ENCODE data around the gene METAP1. TPM values are rescaled to one million over a fixed set of nuclear protein-coding genes. Genes with fewer than 3 reads are reported as not detected.

METAP1 gene
- total RNA-seq, 1 experiment from 2014 or later = 63.5 TPM

- no peak overlapping the region for H4K5ac ChIP-seq (ENCODE audit: insufficient read length, low read depth, low read length)
- WGBS (ENCODE audit: extremely low coverage, insufficient read length, low lambda C conversion rate) = no CpG with 5 or more reads among the region's 2 CpGs
- H3K23me2 ChIP-seq (ENCODE audit: insufficient read length, low read depth, low read length, poor library complexity, severe bottlenecking) = peaks cover 5% of the 10 kb centered on the region
- no peak for DNase-seq
- no peak overlapping the region for H2BK15ac ChIP-seq (ENCODE audit: low read depth, low read length)
- no peaks in the 10 kb centered on the region for H3K27me3 Mint-ChIP-seq (ENCODE audit: low read depth)
- no peak overlapping the region for H2AK5ac ChIP-seq (ENCODE audit: insufficient read length, low read length)
- no peaks in the 10 kb centered on the region for H4K20me1 ChIP-seq (ENCODE audit: control insufficient read depth, insufficient read depth, insufficient read length)
- H3T11ph ChIP-seq (ENCODE audit: low read length) = no peak overlapping the region
- H3K4ac ChIP-seq (ENCODE audit: low read depth, low read length) = no peak overlapping the region
- no peak overlapping the region for H3K9ac ChIP-seq (ENCODE audit: extremely low read depth, insufficient read length, low read length)
- no peak for TF ChIP-seq CTCF (conservative IDR thresholded peaks at IDR 0.05)
- H3K36me3 Mint-ChIP-seq (ENCODE audit: insufficient read depth in 1 of 3, low read depth in 3 of 3) = peaks cover 37 to 63% (median 62%) of the 10 kb centered on the region in 3 experiments; a peak in 6 of 7 replicates
- H3K27ac Mint-ChIP-seq = no peak overlapping the region
- H2AFZ ChIP-seq (ENCODE audit: low read length) = no peak overlapping the region
- H3K27ac ChIP-seq (ENCODE audit: insufficient read length, low read depth, low read length) = no peak overlapping the region
- H3K18ac ChIP-seq (ENCODE audit: insufficient read length, low read depth, low read length) = no peak overlapping the region
- H3K4me1 Mint-ChIP-seq = peaks cover 6 to 11% of the 10 kb centered on the region in 2 experiments; a peak in 3 of 4 replicates
- H3K4me1 ChIP-seq (ENCODE audit: insufficient read depth, low read length) = no peaks in the 10 kb centered on the region
- no peak overlapping the region for H3K56ac ChIP-seq (ENCODE audit: insufficient read length, low read depth, low read length)
- no peak overlapping the region for H4K91ac ChIP-seq (ENCODE audit: insufficient read length, low read depth, low read length)
- no peak overlapping the region for H2BK120ac ChIP-seq (ENCODE audit: low read depth, low read length, poor library complexity, severe bottlenecking)
- peaks cover 3% of the 10 kb centered on the region for H3K79me1 ChIP-seq (ENCODE audit: insufficient read depth, low read depth, low read length, poor library complexity, severe bottlenecking)
- no peak overlapping the region for H3K4me2 ChIP-seq (ENCODE audit: insufficient read depth, insufficient read length, low read length)
- H3K79me2 ChIP-seq (ENCODE audit: insufficient read depth, low read length) = peaks cover 9% of the 10 kb centered on the region
- H4K8ac ChIP-seq (replicated peaks; ENCODE audit: insufficient read length, low read depth, low read length) = no peak overlapping the region
- H3K27me3 ChIP-seq (ENCODE audit: insufficient read depth, low read length) = no peaks in the 10 kb centered on the region
- no peaks in the 10 kb centered on the region for H3K9me3 ChIP-seq (ENCODE audit: control insufficient read depth, low read depth, low read length)
- H3K4me3 Mint-ChIP-seq = no peak overlapping the region
- no peak overlapping the region for H2BK5ac ChIP-seq (ENCODE audit: insufficient read length, low read length)
- H2BK12ac ChIP-seq (ENCODE audit: insufficient read length, low read depth, low read length) = no peak overlapping the region
- no peak overlapping the region for H3K14ac ChIP-seq (ENCODE audit: insufficient read depth, low read length)
- no peak overlapping the region for H2BK20ac ChIP-seq (ENCODE audit: low read depth, low read length, poor library complexity, severe bottlenecking)
- H3K9me3 Mint-ChIP-seq = no peaks in the 10 kb centered on the region
- H3K23ac ChIP-seq (ENCODE audit: insufficient read length, low read depth, low read length) = no peak overlapping the region
Observed at GRCh38 chr4:99084595-99084994, 89.1 kb downstream of the METAP1 start.
